ENCODE data around the gene LTBP1.

DNA sequence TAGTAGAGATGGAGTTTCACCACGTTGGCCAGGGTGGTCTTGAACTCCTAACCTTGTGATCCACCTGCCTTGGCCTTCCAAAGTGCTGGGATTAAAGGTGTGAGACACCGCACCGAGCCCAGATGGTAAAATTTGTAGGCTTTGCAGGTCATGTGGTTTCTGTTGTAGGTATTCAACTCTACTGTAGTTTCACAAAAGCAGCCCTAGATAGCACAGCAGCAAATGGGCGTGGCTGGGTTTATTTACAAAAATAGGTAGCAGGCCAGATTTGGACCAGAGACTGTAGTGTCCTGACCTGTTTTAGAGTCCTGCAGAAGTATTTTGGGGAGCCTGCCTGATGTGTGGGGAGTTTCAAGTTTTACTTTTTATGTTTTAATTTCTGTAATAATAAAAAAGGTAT is 445.6 kb downstream of the LTBP1 start:
- TF ChIP-seq CTCF (IDR thresholded peaks at IDR 0.05) (no peak), POLR2A (IDR thresholded peaks at IDR 0.05) (no peak), POLR2AphosphoS5 (IDR thresholded peaks at IDR 0.05) (no peak)
